ENCODE measurements around the gene TBC1D5.

- TF ChIP-seq POLR2AphosphoS2 (conservative IDR thresholded peaks at IDR 0.05; ENCODE audit: low read length) (no peak), POLR2A (IDR thresholded peaks at IDR 0.05; ENCODE audit: low read length) (no peak), CHD2 (IDR thresholded peaks at IDR 0.05; ENCODE audit: low read length, partially characterized antibody) (no peak), RCOR1 (IDR thresholded peaks at IDR 0.05; ENCODE audit: low read depth, low read length) (no peak), RFX5 (IDR thresholded peaks at IDR 0.05) (no peak), EP300 (IDR thresholded peaks at IDR 0.05) (no peak), KDM5A (IDR thresholded peaks at IDR 0.05) (no peak), MAZ (IDR thresholded peaks at IDR 0.05; ENCODE audit: borderline replicate concordance, low read depth, low read length) (no peak)
- TF ChIP-seq, protein P1, sequence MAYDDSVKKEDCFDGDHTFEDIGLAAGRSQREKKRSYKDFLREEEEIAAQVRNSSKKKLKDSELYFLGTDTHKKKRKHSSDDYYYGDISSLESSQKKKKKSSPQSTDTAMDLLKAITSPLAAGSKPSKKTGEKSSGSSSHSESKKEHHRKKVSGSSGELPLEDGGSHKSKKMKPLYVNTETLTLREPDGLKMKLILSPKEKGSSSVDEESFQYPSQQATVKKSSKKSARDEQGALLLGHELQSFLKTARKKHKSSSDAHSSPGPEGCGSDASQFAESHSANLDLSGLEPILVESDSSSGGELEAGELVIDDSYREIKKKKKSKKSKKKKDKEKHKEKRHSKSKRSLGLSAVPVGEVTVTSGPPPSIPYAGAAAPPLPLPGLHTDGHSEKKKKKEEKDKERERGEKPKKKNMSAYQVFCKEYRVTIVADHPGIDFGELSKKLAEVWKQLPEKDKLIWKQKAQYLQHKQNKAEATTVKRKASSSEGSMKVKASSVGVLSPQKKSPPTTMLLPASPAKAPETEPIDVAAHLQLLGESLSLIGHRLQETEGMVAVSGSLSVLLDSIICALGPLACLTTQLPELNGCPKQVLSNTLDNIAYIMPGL (CRISPR knock-in tag; IDR thresholded peaks at IDR 0.05; ENCODE audit: borderline replicate concordance) = no peak
- TF ChIP-seq, protein P2, sequence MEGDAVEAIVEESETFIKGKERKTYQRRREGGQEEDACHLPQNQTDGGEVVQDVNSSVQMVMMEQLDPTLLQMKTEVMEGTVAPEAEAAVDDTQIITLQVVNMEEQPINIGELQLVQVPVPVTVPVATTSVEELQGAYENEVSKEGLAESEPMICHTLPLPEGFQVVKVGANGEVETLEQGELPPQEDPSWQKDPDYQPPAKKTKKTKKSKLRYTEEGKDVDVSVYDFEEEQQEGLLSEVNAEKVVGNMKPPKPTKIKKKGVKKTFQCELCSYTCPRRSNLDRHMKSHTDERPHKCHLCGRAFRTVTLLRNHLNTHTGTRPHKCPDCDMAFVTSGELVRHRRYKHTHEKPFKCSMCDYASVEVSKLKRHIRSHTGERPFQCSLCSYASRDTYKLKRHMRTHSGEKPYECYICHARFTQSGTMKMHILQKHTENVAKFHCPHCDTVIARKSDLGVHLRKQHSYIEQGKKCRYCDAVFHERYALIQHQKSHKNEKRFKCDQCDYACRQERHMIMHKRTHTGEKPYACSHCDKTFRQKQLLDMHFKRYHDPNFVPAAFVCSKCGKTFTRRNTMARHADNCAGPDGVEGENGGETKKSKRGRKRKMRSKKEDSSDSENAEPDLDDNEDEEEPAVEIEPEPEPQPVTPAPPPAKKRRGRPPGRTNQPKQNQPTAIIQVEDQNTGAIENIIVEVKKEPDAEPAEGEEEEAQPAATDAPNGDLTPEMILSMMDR (IDR thresholded peaks at IDR 0.05) = no peak
- TF ChIP-seq, protein P3, sequence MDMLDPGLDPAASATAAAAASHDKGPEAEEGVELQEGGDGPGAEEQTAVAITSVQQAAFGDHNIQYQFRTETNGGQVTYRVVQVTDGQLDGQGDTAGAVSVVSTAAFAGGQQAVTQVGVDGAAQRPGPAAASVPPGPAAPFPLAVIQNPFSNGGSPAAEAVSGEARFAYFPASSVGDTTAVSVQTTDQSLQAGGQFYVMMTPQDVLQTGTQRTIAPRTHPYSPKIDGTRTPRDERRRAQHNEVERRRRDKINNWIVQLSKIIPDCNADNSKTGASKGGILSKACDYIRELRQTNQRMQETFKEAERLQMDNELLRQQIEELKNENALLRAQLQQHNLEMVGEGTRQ (IDR thresholded peaks at IDR 0.05) = no peak
Measured at GRCh38 chr3:17510265-17510664, 232.2 kb downstream of the TBC1D5 start.

All from A549 (cell line).